ENCODE results near the gene FAM151A. TPM values are rescaled to one million over a fixed set of nuclear protein-coding genes. Genes with fewer than 3 reads are reported as not detected.

Gene FAM151A
- total RNA-seq, 1 donor from 2014 or later, result 0.80 TPM

DNA sequence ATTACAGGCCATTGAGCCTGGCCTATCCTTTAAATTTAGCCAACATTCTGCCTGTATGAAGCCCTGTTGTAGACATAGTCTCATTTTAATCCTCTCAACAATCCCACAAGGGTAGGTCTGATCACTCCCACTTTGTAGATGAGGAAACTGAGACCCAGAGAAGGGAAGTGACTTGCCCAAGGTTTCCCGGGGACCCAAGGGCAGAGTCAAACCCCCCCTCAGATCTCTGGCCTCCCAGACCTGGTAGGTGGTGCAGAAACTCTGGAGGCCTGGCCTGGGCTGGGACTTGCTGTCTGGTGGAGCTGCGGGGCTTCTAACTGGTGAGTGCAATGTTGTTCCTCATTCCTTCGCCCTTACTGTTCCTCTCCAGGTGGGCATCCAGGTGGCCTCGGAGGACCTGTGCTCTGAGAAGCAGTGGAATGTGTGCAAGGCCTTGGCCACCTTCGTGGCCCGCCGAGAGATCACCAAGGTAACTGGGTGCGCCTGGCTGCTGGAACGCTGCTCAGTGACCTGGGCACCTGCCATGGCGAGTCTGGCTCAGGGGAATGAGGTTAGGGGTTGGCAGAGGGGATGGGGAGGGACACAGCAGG, 29.7 kb downstream of the FAM151A start:
- peaks cover 50% of the 10 kb centered on the region for H3K36me3 ChIP-seq
- no peak for DNase-seq
- H3K27ac ChIP-seq (replicated peaks), result peak overlapping the region; percentile 42
- intact Hi-C loops (cut with micrococcal nuclease), result no loop called here
- peaks cover 64% of the 10 kb centered on the region for H3K4me1 ChIP-seq
- H3K27me3 ChIP-seq (ENCODE audit: low read depth), result no peaks in the 10 kb centered on the region
- no peaks in the 10 kb centered on the region for H3K9me3 ChIP-seq (replicated peaks)
- no peak overlapping the region for H3K4me3 ChIP-seq
- TF ChIP-seq CTCF (IDR thresholded peaks at IDR 0.05; ENCODE audit: borderline replicate concordance), result no peak

GRCh38 chr1:54591127-54591756, 32.1 kb downstream of the FAM151A start:
- Histone ChIP-seq H3K36me3 (peaks cover 33% of the 10 kb centered on the region), H3K27me3 (ENCODE audit: low read depth) (no peaks in the 10 kb centered on the region), H3K27ac (replicated peaks) (peak overlapping the region; percentile 42), H3K4me3 (no peak overlapping the region), H3K4me1 (peaks cover 82% of the 10 kb centered on the region), H3K9me3 (replicated peaks) (no peaks in the 10 kb centered on the region)
- DNase-seq, result no peak
- TF ChIP-seq CTCF (IDR thresholded peaks at IDR 0.05; ENCODE audit: borderline replicate concordance), result no peak
- intact Hi-C loops (cut with micrococcal nuclease), result no loop called here

- H3K9me3 ChIP-seq (replicated peaks), result no peaks in the 10 kb centered on the region
- DNase-seq, result no peak
- peaks cover 13% of the 10 kb centered on the region for H3K36me3 ChIP-seq
- TF ChIP-seq CTCF (IDR thresholded peaks at IDR 0.05; ENCODE audit: borderline replicate concordance), result no peak
- no peaks in the 10 kb centered on the region for H3K27me3 ChIP-seq (ENCODE audit: low read depth)
- intact Hi-C loops (cut with micrococcal nuclease), result no loop called here
- H3K27ac ChIP-seq (replicated peaks), result peak overlapping the region; percentile 89
- peaks cover 85% of the 10 kb centered on the region for H3K4me1 ChIP-seq
- no peak overlapping the region for H3K4me3 ChIP-seq
Observed at GRCh38 chr1:54588377-54588776, 34.9 kb downstream of the FAM151A start.

DNA sequence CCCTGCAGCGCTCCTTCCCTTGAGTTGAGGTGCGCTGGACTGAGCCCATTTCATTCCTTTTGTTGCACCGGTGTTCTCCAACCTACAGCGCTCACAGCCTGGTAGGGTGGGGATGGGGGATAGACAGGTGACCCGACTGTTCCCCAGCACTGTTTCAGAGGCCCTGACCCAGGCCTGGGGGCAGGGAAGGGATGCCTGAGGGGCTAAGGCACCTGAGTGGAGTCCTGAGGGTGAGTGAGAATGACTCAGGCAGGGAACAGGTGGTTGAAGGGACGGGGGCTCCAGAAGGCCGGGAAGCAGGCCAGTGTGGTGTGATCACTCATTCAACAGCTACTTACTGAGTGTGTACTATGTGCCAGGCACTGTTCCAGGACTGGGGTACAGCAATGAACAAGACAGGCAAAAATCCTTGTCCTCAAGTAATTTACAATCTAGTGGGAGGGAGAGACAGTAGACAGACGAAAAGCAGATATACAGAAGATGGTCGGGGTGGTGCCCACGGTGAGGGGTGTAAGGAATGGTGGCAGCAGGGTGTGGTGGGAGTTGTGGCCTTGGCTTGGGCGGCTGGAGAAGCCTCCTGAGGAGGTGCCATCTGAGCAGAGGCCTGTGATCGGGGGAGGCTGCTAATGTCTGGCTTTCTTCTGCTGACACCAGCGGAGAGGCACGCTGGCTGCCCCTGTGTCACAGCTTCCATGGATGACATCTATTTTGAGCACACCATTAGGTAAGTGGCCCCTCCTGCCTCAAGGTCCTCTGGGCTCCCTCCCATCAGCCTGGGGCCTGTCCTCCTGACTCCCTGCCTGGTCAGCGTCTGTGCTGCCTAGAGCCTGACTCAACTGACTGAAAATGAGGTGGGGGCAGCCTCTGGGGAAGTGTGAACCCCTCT, 37.9 kb downstream of the FAM151A start:
- intact Hi-C loops (cut with micrococcal nuclease), result no loop called here
- Histone ChIP-seq H3K36me3 (peaks cover 5% of the 10 kb centered on the region), H3K4me3 (no peak overlapping the region), H3K9me3 (replicated peaks) (no peaks in the 10 kb centered on the region), H3K27me3 (ENCODE audit: low read depth) (no peaks in the 10 kb centered on the region), H3K4me1 (peaks cover 83% of the 10 kb centered on the region), H3K27ac (replicated peaks) (peak overlapping the region; percentile 89)
- peak; percentile 73 for DNase-seq
- no peak for TF ChIP-seq CTCF (IDR thresholded peaks at IDR 0.05; ENCODE audit: borderline replicate concordance)

GRCh38 chr1:54584575-54584974, 38.8 kb downstream of the FAM151A start:
- no peaks in the 10 kb centered on the region for H3K27me3 ChIP-seq (ENCODE audit: low read depth)
- peaks cover 5% of the 10 kb centered on the region for H3K36me3 ChIP-seq
- H3K4me1 ChIP-seq, result peaks cover 83% of the 10 kb centered on the region
- H3K4me3 ChIP-seq, result no peak overlapping the region
- peak overlapping the region; percentile 89 for H3K27ac ChIP-seq (replicated peaks)
- intact Hi-C loops (cut with micrococcal nuclease), result no loop called here
- no peak for TF ChIP-seq CTCF (IDR thresholded peaks at IDR 0.05; ENCODE audit: borderline replicate concordance)
- no peaks in the 10 kb centered on the region for H3K9me3 ChIP-seq (replicated peaks)
- DNase-seq, result no peak
